ENCODE results near the gene MAP3K13.

Gene MAP3K13

GRCh38 chr3:185362850-185363661 is at the start of gene MAP3K13:
Gene MAP3K13, plus strand, starts transcription at chr3:185363136. Its CDS starts 65,446 bp downstream, at chr3:185428582.
- DNase-seq (ENCODE audit: low spot score): no peak

- no peak for DNase-seq (ENCODE audit: low spot score)
Measured at GRCh38 chr3:185313693-185314246, 49.2 kb upstream of the MAP3K13 start.

GRCh38 chr3:185316740-185317412 is 46.1 kb upstream of the MAP3K13 start:
- DNase-seq (ENCODE audit: low spot score): peak; percentile 63

GRCh38 chr3:185317674-185318073 is 45.3 kb upstream of the MAP3K13 start:
- DNase-seq (ENCODE audit: low spot score): no peak

- DNase-seq (ENCODE audit: low spot score): peak; percentile 25
Measured at GRCh38 chr3:185318141-185318540, 44.8 kb upstream of the MAP3K13 start.

- no peak for DNase-seq (ENCODE audit: low spot score)
Measured at GRCh38 chr3:185319801-185320200, 43.1 kb upstream of the MAP3K13 start.

GRCh38 chr3:185320949-185321348 is 42.0 kb upstream of the MAP3K13 start:
- no peak for DNase-seq (ENCODE audit: low spot score)

- no peak for DNase-seq (ENCODE audit: low spot score)
Measured at GRCh38 chr3:185322101-185322719, 40.7 kb upstream of the MAP3K13 start.

- no peak for DNase-seq (ENCODE audit: low spot score)
Measured at GRCh38 chr3:185325946-185326791, 36.8 kb upstream of the MAP3K13 start.

GRCh38 chr3:185327062-185327461 is 35.9 kb upstream of the MAP3K13 start:
- no peak for DNase-seq (ENCODE audit: low spot score)

- DNase-seq (ENCODE audit: low spot score): peak; percentile 71
Measured at GRCh38 chr3:185328324-185329004, 34.5 kb upstream of the MAP3K13 start.

GRCh38 chr3:185330238-185330637 is 32.7 kb upstream of the MAP3K13 start:
- no peak for DNase-seq (ENCODE audit: low spot score)

GRCh38 chr3:185330644-185331043 is 32.3 kb upstream of the MAP3K13 start:
- DNase-seq (ENCODE audit: low spot score): no peak

- DNase-seq (ENCODE audit: low spot score): peak; percentile 72
Measured at GRCh38 chr3:185332026-185332735, 30.8 kb upstream of the MAP3K13 start.

GRCh38 chr3:185335799-185336198 is 27.1 kb upstream of the MAP3K13 start:
- peak; percentile 87 for DNase-seq (ENCODE audit: low spot score)

- peak; percentile 63 for DNase-seq (ENCODE audit: low spot score)
Measured at GRCh38 chr3:185337231-185337816, 25.6 kb upstream of the MAP3K13 start.

GRCh38 chr3:185339945-185340344 is 23.0 kb upstream of the MAP3K13 start:
- no peak for DNase-seq (ENCODE audit: low spot score)

- no peak for DNase-seq (ENCODE audit: low spot score)
Measured at GRCh38 chr3:185340751-185341150, 22.2 kb upstream of the MAP3K13 start.

GRCh38 chr3:185341616-185342458 is 21.1 kb upstream of the MAP3K13 start:
- DNase-seq (ENCODE audit: low spot score): no peak
